Mucosa of gallbladder (tissue), 1 donor: ENCODE measurements around the gene SLC26A9. TPM values are rescaled to one million over a fixed set of nuclear protein-coding genes. Genes with fewer than 3 reads are reported as not detected.
A peak's percentile ranks its signal among the peaks of the same experiment; 100 is the strongest.

Experiments used
- DNase-seq: peaks from one replicate; pipeline ENCODE4 v3.0.0-alpha.2; 2020; ENCODE audit warnings: low spot score
- total RNA-seq: library from RNA; stranded (reverse); gene quantifications from one replicate; pipeline ENCODE4 v1.2.1, GENCODE V29; 2021
- donor health status: DM: no; HTN: no; CAD: no.

Gene SLC26A9
- total RNA-seq, 1 donor from 2014 or later, result 1.3 TPM

GRCh38 chr1:205973377-205974232 is 30.3 kb upstream of the SLC26A9 start:
- DNase-seq, result no peak

GRCh38 chr1:205972491-205973168 is 29.4 kb upstream of the SLC26A9 start:
- DNase-seq, result no peak

GRCh38 chr1:205972081-205972480 is 28.8 kb upstream of the SLC26A9 start:
- DNase-seq, result no peak

GRCh38 chr1:205971082-205971481 is 27.8 kb upstream of the SLC26A9 start:
- no peak for DNase-seq

GRCh38 chr1:205970486-205970885 is 27.2 kb upstream of the SLC26A9 start:
- DNase-seq, result no peak

- no peak for DNase-seq
Observed at GRCh38 chr1:205969229-205969628, 26.0 kb upstream of the SLC26A9 start.

- no peak for DNase-seq
Observed at GRCh38 chr1:205967554-205968335, 24.5 kb upstream of the SLC26A9 start.

GRCh38 chr1:205965036-205965884 is 22.0 kb upstream of the SLC26A9 start:
- no peak for DNase-seq

GRCh38 chr1:205963352-205964155 is 20.3 kb upstream of the SLC26A9 start:
- DNase-seq, result no peak

- DNase-seq, result no peak
Observed at GRCh38 chr1:205962821-205963221, 19.6 kb upstream of the SLC26A9 start.

GRCh38 chr1:205961991-205962820 is 18.9 kb upstream of the SLC26A9 start:
- no peak for DNase-seq

GRCh38 chr1:205961405-205961804 is 18.1 kb upstream of the SLC26A9 start:
- DNase-seq, result no peak

- DNase-seq, result no peak
Observed at GRCh38 chr1:205959789-205960188, 16.5 kb upstream of the SLC26A9 start.

GRCh38 chr1:205955499-205955898 is 12.2 kb upstream of the SLC26A9 start:
- no peak for DNase-seq

- DNase-seq, result no peak
Observed at GRCh38 chr1:205954819-205955404, 11.7 kb upstream of the SLC26A9 start.

- DNase-seq, result no peak
Observed at GRCh38 chr1:205951746-205952145, 8.5 kb upstream of the SLC26A9 start.

GRCh38 chr1:205950826-205951549 is 7.7 kb upstream of the SLC26A9 start:
- DNase-seq, result no peak

- DNase-seq, result peak; percentile 16
Observed at GRCh38 chr1:205950280-205950679, 7.0 kb upstream of the SLC26A9 start.

- no peak for DNase-seq
Observed at GRCh38 chr1:205949753-205950152, 6.5 kb upstream of the SLC26A9 start.
